EL (cell line): ENCODE data around the gene CNTF.
A peak's percentile ranks its signal among the peaks of the same experiment; 100 is the strongest.

Experiments used
- DNase-seq: peaks from one replicate; pipeline ENCODE4 v3.0.0-alpha.2; 2016

CNTF gene

DNA sequence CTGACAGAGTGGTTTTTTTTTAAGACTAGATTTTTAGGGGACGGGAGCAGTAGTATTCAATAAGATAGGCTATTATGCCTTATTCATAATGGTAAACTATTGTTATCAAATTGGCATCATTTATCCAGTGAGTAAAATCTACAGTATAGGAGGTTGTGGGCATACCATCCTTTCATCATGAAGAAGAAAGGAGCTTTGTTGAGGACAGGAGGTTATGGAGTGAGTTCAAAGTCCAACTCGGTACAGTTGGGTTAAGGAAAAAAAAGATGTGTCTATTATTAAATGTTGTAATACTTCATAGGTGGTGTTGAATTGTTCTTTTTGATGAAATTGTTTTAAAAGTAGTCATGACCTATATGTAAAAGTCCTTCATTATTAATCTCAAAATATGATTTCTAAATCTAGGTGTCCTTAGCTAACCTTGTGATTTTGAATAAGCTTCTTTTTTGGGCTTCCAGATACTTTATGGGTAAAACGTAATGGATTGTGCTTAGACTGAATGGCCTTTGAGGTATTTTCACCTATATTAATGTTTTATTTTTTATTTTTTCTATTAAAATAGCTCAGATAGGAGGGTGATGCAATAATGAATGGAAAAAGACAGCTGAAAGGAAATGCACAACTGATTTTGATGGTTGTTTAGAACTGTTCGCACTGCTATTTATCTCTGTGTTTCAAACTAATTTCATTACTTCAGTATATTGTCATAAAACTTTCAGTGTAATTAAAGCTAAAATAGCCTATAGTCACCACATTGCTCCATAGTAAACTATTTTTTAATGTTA is 15.3 kb upstream of the CNTF start:
- no peak for DNase-seq

DNA sequence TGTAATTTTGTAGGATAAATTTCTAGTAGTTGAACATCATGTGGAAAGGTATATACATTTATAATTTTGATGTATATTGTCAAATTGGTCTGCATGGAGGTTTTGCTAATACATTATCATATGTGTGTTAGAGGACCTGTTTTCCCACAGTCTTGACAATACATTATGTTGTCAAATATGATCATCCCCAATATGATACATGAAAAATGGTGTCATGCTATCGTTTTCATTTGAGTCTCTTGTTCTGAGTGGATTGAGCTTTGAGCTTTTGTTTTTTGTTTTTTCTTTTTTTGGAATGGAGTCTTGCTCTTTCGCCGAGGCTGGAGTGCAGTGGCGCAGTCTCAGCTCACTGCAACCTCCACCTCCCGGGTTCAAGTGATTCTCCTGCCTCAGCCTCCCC is 14.1 kb upstream of the CNTF start:
- DNase-seq = no peak

DNA sequence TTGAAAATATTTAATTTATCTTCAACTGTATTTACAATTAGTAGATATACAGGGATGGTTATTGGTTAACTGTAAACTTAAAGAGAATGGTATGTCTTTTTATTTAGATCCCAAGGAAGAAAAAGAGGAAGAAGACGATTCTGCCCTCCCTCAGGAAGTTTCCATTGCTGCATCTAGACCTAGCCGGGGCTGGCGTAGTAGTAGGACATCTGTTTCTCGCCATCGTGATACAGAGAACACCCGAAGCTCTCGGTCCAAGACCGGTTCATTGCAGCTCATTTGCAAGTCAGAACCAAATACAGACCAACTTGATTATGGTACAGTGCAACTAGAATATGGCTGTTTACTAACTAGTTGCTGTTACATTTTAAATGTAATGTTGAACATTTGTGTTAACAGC is 12.7 kb upstream of the CNTF start:
- DNase-seq = no peak

DNA sequence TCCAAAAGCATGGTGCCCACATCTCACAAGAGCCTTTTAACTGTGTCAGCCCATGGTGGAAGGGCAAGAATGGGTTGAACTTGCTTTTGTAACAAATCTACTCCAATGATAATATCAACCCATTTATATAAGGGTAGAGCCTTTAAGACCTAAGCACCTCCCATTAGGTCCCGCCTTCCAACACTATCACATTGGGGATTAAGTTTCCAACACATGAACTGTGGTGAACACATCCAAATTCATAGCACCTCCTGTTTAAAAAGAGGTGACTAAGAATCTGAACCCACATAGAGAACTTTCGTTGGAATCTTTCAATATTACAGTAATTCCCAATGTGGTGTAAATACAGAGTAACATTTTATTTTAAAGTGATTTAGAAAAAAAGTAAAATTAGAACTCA is 9.2 kb upstream of the CNTF start:
- no peak for DNase-seq

DNA sequence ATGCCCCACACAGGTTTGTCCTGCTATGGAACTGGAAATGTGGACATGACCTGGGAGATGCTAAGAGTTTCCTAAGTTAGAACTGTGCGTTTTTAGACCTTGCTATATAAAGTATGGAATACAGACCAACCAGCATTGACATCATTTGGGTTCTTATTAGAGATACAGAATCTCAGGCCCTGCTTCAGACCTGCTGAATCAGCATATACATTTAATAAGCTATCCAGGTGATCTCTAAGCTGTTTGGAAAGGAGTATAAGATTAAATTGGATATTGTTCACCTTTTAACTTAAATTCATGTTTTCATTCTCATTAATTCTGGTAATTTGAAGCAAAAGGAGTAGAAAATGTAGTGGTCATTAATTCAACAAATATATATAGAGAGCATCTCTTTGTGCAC is 6.9 kb upstream of the CNTF start:
- no peak for DNase-seq

DNA sequence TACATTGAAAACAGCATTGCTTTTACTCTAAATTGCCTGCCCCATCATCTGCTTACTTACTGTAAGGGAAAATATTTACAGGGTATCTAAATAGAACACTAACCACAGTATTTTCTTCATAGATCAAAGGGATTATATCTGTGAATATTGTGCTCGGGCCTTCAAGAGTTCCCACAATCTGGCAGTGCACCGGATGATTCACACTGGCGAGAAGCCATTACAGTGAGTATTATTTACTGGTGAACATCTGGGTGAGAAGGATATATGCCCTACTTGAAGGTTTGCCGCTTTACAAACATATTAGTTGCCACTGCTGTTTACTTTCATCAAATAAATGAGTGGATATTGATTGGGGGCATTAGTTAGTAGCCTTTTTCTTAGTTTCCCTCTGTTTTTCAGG is 5.9 kb upstream of the CNTF start:
- DNase-seq = peak; percentile 89

DNA sequence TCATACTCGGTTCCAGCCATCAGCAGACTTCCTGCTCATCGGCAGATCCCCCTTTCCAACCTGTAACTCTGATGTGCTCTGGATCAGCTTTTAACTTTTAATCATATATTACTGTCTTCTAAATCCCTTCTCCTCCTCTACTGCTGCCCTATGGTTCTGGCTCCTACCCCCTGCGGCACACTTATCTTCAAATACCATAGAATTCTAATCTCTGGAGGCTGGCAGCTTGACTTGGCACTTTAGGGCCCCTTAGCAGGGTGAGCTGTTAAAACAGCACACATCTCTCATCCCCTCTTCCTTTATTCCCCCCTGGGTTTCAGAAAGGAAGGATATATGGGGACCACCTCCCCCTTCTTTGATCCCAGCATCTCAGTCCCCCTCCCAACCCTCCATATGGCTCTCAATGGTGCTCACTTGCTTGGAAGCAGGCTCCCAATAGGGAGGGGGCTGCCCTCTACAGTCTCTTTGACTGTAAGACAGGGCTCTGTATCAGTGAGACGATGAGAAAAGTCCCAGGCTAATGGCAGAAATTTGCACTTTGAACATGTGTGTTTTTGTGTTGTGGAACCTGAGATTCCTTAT is 4.4 kb upstream of the CNTF start:
- DNase-seq = no peak

DNA sequence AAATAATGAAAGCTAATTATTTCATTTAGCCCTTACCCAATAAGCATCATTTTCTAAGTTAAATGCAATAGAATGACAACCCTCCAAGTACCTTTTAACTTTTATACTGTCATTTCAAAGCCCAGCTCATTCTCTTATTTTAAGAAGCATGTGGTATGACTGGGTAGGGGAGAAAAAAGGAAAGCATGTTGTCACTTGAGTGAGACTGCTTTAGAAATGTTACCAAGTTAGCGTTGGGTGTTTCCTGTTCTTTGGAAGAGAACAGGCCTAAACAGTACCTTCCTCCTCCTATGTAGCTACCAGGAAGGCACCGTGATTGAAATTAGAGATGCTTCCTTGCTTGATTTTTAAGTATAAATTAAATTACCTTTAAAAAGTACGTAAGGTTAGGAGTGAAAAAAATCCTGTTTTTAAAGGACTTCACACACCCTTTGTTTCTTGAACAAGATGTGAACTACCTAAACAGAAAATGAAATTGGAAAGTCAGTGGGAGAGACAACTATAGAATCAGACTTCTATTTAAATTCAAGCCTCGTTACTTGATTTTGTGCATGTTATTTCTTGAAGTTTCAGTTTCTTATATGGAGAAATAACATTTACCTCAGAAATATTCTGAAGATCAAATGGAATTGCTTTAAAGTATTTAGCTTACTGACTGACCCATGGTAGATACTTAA is 741 bp upstream of the CNTF start:
- no peak for DNase-seq

DNA sequence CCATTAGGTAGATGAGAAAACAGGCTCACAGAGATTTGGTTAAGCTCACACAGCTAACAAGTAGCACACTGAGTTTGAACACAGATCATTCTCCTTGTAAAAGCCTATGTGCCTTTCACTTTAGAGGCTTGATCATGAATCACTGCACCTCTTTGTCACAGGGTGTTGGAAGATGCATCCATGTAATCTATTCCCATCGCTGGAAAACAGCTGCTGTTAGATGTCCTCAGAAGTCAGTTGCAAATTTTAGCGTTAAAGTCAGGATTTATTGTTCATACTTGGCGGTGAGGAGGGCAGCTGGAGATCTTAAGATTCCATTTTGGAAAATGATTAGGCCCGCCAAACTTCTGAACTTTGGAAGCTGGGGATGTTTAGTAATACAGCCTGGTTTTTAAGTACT is 2.6 kb downstream of the CNTF start:
- no peak for DNase-seq

DNA sequence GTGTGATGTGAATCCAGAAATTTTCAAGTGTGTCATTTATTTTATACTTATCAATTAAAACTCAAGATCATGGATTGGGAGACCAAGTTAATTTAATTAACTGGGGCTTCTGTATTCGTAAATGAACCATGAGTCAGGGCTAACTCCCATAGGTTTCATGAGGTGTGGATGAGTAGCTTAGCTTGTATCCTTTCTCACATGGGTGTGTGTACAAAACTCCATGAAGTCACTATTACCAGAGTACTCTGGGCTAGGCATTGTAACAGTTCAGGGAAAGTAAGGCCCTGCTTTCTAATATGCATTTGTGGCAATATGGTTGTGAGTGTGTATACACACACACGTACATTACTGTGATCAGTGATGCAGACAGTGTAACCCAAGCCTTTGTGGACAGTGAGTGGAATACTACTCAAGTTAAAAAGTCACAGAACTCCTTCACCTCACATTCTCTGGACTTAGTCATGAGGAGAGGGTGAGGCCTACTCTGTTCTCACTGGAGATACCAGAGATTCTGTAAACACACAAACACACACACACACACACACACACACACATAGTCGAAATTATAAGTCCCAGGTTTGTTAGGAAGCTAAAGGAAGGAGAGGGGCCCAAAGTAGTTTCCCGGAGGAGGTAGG is 3.5 kb downstream of the CNTF start:
- peak; percentile 45 for DNase-seq

DNA sequence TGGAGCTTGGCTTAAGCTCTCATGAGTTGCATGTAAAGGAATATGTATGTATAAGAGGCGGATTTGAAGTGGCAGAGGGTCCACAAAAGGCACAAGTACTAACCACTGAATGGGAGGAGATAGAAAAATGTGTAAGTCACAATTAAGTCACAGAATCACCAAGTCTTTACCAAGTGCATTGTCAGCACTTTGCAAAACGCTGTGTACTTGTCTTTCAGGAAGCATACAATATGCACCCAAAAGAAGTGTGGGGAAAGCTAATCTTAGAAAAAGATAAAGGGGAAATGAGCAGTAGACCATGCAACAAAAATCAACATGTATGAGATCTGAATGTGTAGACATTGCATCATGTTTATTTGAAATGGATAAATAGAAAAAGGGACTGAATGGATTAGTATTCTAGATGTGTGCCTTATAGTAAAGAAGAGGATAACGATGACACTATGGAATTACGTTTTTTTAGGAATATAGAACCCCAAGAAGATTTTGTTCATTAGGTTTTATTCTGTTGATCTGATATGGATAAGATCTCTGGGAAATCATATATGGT is 4.5 kb downstream of the CNTF start:
- no peak for DNase-seq

DNA sequence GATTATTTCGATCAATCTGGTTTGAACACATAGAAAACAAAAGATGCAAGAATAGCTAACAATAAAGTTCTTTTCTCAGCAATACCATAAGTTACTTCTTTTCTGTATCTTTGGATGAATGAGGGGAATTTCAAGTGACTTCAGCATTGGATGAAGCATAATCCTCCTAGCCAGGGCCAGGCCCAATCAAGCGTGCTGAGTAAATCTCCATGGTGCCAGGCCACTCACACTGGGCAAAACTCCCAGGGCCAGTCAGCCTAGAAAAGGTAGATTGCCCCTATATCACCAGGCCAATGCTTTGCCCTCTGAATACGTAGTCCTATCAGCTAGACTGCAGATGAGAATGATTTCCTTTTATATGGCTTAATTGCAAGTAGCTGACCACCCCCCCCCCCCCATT is 6.0 kb downstream of the CNTF start:
- peak; percentile 31 for DNase-seq

DNA sequence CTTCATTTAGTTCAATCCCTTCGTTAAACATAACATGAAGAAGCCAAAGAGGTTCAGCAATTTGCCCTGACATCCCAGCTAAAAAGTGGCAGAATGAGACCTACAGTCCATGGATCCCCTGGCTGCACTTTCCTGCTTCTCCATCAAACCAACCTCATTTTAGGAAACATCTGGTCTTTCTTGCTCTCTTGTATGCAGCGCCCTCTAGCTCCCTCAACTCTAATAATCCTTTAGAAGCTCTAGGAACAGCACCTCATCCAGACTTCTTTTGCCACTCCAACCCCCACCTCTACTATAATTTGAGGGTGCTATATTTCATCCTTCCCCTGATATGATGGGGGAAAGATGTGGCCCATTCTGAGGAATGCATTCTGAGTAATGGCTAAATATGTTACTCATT is 7.4 kb downstream of the CNTF start:
- peak; percentile 65 for DNase-seq

DNA sequence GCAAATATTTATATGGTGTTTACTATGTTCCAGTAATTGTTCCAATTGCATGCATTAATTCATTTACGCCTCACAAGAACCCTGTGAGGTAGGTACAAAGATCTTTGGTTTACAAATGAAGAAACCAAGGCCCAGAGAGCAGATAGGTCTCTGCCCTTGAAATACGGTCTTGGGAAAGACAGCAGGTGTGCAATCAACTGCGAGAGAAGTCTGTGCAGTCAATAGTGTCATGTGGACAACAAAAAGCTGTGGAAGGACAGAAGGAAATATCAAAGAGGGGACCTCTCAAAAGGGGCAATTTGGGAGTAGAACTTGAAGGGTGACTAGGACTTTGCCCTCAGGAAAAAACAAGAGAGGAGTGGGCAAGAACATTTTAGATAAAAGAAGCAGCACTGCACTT is 8.9 kb downstream of the CNTF start:
- no peak for DNase-seq

DNA sequence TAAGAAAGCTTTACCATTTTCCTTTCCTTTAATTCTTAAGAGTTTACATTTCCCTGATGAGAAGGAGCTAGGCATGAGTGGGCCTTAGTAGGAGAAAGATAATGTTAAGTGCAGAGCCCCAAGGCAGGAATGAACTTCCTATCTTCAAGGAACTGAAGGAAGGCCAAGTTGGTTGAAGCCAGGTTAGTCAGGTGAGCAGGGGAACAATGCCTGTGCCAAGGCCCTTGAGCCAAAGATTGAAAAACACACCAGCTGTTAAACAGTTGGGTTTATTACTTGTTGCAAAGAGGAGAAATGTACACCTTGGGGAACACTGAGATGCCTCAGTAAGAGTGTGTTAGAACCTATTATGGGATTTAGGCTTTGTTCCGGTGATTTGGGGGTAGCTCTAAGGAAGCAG is 10.0 kb downstream of the CNTF start:
- no peak for DNase-seq

DNA sequence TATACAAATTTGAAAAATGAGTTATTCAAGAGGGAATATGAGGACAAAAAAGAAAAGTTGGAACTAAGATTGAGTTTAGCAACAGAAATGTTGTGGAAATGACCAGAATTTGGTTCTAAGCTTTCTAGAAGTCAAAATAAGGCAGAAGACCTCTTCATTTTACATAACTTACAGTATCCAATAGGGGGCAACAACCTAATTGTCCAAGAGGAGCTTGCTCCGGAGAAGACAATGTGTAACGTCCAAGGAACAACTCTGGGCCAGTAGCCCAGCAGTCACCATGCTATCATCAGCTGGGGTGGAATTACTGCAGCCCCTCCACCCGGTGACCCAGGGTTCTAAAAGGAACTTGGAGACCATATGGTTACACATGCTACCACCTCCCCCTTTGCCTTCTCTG is 14.1 kb downstream of the CNTF start:
- DNase-seq = no peak

DNA sequence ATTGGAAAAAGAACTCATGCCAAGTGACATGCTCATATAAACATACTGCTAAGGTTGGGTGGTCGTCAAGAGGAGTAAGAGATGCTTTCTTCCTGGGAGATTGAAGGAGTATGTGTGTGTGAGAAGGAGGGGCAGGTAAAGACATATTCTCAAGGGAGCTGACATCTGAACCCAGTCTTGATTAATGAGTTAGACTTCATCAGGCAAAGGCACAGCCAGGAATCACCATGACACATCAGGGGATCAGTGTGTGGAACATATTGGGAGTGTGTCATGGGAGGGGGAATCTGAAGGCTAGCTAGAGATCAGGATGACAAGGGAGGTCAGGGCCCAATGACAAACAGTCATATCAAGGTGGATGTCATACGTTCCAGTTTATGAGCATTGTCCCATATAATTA is 14.9 kb downstream of the CNTF start:
- no peak for DNase-seq

DNA sequence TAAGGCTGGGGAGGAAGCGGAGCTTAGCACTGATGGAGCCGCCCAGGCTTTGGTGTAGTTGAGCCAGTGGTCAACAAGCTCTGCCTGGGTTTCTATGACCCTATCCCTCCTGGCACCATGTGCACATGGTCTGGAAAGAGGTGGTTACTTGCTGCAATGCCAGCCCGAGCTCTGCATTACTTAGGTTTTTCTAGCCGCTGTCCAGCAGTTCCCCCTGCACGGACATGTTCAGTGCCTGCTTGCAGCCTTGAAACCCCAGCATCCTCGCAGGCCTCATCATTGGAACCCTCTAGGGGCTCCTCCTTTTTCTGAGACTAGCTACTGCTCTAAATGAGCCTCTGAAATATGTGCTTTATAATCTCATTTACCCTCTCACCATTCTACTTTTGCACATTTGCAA is 16.6 kb downstream of the CNTF start:
- no peak for DNase-seq

DNA sequence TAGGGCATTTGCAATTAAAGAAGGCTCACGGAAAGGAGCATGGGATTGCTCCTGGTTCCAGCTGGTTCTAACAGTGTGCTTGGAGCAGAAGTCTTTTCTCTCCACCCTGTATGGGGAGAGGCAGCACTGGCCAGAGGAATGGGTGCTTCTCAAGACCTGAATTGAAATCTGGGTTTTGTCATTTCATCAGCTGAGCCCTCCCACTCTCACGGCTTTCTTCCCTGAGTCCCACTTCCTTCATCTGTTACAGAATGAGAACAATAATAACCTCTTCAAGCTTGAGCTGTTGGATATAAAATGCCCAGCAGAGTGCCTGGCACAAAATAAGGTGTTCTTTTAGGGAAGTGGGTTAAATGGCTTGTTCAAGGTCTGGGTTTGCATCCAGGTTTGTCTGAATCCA is 17.2 kb downstream of the CNTF start:
- DNase-seq = no peak

DNA sequence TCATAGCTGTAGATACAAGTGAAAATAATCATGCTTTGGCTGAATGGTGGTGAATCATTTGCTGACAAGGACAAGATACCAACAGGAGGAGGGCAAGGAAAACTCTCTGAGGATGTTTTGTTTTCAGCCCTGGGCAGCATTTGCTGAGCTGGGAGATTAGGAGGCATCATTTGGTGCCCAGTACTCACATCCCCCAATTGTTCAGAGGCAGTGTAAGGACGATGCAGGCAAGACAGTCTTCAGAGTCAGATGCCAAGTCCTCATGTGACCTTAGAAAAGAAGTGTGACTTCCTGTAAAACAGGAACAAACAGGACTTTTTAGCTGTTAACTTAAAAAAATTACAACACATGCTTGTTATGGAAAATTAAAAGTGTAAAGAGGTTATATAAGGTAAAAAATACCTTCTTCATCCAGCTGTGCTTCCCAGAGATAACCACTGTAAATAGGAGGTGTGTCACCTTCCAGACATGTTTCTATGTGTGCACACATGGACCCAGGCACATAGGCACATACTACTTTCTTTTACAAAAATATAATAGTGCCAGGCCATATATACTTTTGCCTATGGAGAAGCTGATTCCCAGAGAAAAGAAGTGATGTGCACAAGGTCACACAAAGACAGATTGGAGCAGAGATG is 18.0 kb downstream of the CNTF start:
- DNase-seq = no peak

DNA sequence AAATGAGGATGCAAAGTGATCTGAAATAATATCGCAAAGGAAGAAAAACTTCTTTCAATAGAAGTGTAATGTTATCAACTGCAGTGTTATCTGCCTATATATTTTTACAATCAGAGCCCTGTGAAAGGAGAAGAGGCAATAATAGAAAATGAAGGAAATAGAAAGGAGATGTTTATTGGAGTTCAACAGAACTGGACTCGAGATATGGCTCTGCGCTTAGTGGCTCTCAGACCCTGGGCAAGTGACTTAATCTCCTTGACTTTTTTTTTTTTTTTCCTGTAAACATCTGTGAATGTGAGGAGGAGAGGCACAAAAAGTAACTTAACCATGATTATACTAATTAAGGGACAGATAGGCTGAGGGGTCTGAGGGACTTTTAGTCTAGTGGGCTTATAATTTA is 18.9 kb downstream of the CNTF start:
- DNase-seq = no peak

DNA sequence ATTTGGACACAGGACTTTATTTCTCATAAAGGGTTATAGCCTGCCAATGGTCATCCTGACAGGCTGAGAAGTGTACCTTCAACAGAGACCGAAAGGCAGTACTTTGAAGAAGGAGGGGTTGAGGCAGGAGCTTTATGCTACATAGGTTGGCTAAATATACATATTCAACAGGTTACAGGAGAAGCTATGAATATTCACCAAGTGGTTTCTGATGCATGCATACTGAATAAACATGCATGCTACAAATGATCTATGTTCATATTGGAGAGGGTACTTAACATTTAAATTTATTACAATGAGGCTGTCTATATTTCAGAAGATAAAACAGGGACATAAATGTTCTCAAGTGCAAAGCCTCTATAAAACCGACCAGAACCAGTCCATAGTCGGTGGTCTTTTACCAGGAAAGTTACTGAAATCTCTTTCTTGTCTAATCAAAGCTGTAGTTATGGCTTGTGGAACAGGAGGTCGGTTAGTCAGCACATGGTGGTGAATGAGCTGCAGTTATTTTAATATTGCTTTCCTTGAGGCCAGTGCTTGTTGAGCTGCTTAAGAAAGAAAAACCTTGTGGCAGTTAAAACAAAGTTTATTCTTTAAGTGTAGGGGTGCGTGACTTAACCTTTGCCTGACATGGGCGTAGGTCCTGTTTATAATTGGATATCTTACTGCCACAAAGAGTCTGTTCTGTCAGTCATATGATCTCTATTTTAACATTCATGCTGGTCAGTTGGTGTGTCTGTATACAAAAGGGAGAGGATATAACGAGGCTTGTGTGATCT is 19.5 kb downstream of the CNTF start:
- no peak for DNase-seq
